Stimulated activated CD4-positive, alpha-beta T cell treated with anti-CD3 and anti-CD28 coated beads, Interleukin-15, amount 100 ng/mL, for 1 hour (primary cell): Measurements from ENCODE around the gene FAM120A.

ENCODE experiments used
- DNase-seq, 2 donors: peaks; one replicate each; pipeline ENCODE4 v3.0.0-alpha.2; 2020; ENCODE audit warnings: low read depth in 1 of 2, low spot score in 1 of 2

FAM120A gene

GRCh38 chr9:93546356-93546755 is 94.9 kb downstream of the FAM120A start:
- no peak for DNase-seq

- no peak for DNase-seq
Measured at GRCh38 chr9:93549611-93550010, 98.1 kb downstream of the FAM120A start.

- DNase-seq, result no peak
Measured at GRCh38 chr9:93552923-93553322, 101.4 kb downstream of the FAM120A start.

- no peak for DNase-seq
Measured at GRCh38 chr9:93555370-93555769, 103.9 kb downstream of the FAM120A start.

- DNase-seq, result no peak
Measured at GRCh38 chr9:93557366-93558137, 106.1 kb downstream of the FAM120A start.

- no peak for DNase-seq
Measured at GRCh38 chr9:93558503-93558902, 107.0 kb downstream of the FAM120A start.

GRCh38 chr9:93560991-93561390 is 109.5 kb downstream of the FAM120A start:
- no peak for DNase-seq

GRCh38 chr9:93562157-93562556 is 110.7 kb downstream of the FAM120A start:
- DNase-seq, result no peak

GRCh38 chr9:93565089-93565488 is 113.6 kb downstream of the FAM120A start:
- DNase-seq, result no peak

- peak; percentile 98 to 99 for DNase-seq
Measured at GRCh38 chr9:93566408-93567270, 115.2 kb downstream of the FAM120A start.

- no peak for DNase-seq
Measured at GRCh38 chr9:93567271-93567959, 115.9 kb downstream of the FAM120A start.

GRCh38 chr9:93568169-93568568 is 116.7 kb downstream of the FAM120A start:
- DNase-seq, result no peak

GRCh38 chr9:93569621-93570174 is 118.2 kb downstream of the FAM120A start:
- no peak for DNase-seq

- no peak for DNase-seq
Measured at GRCh38 chr9:93572221-93572620, 120.7 kb downstream of the FAM120A start.

- DNase-seq, result no peak
Measured at GRCh38 chr9:93572636-93573515, 121.4 kb downstream of the FAM120A start.

- DNase-seq, result no peak
Measured at GRCh38 chr9:93573516-93573828, 122.0 kb downstream of the FAM120A start.

GRCh38 chr9:93574091-93574899 is 122.8 kb downstream of the FAM120A start:
- DNase-seq, result no peak

- DNase-seq, result no peak
Measured at GRCh38 chr9:93574900-93575795, 123.7 kb downstream of the FAM120A start.

GRCh38 chr9:93575796-93576257 is 124.3 kb downstream of the FAM120A start:
- peak; percentile 20 to 38 for DNase-seq
